Gastrocnemius medialis (tissue), 4 donors: ENCODE data around the gene SEC22C. TPM values are rescaled to one million over a fixed set of nuclear protein-coding genes. Genes with fewer than 3 reads are reported as not detected.

Experiments
- ATAC-seq, 2 donors: fragments of 150-250 bp; one replicate each; pipeline ENCODE4 v1.9.1; 2016
- DNase-seq, 2 donors: peaks; one replicate each; pipeline ENCODE4 v3.0.0-alpha.2; 2019
- H3K27ac ChIP-seq, 4 donors: fragments of 200-600 bp; sonication (generic); 1 replicate in 1 of 4; 2 replicates in 3 of 4; pipeline ENCODE4 v1.5.1; 2016 to 2018; ENCODE audit warnings: mild to moderate bottlenecking in 2 of 4, moderate library complexity in 1 of 4
- H3K27me3 ChIP-seq, 3 donors: fragments of 200-600 bp; sonication (generic) in 2 of 3; 1 replicate in 1 of 3; 2 replicates in 2 of 3; pipeline versions ENCODE4 v1.5.1 to v1.6.0; 2016 to 2019; ENCODE audit warnings: mild to moderate bottlenecking in 1 of 3, moderate library complexity in 1 of 3
- H3K36me3 ChIP-seq, 2 donors: fragments of 200-600 bp; sonication (generic) in 1 of 2; one replicate each; pipeline ENCODE4 v1.5.1; 2017 to 2018
- H3K4me1 ChIP-seq, 2 donors: fragments of 200-600 bp; sonication (generic) in 1 of 2; one replicate each; pipeline ENCODE4 v1.5.1; 2016 to 2017; ENCODE audit warnings: mild to moderate bottlenecking in 2 of 2
- H3K4me3 ChIP-seq, 4 donors: fragments of 200-600 bp; sonication (generic) in 3 of 4; 1 replicate in 1 of 4; 2 replicates in 3 of 4; pipeline ENCODE4 v1.5.1; 2016 to 2019; ENCODE audit warnings: mild to moderate bottlenecking in 2 of 4
- H3K9me3 ChIP-seq, 3 donors: fragments of 200-600 bp; sonication (generic) in 2 of 3; 1 replicate in 1 of 3; 2 replicates in 2 of 3; pipeline ENCODE4 v1.5.1; 2016 to 2019
- CTCF ChIP-seq, 5 experiments: fragments of 450-650 bp in 3 of 5; fragments of 200-600 bp in 2 of 5; sonication (generic) in 2 of 5; IDR thresholded peaks in 4 of 5; conservative IDR thresholded peaks in 1 of 5; 1 replicate in 4 of 5; 2 replicates in 1 of 5; pipeline ENCODE4 v1.5.1; 2016 to 2019; ENCODE audit warnings: antibody characterized with exemption in 5 of 5, mild to moderate bottlenecking in 3 of 5, moderate library complexity in 3 of 5
- POLR2A ChIP-seq, 2 donors: fragments of 450-650 bp; IDR thresholded peaks; one replicate each; pipeline ENCODE4 v1.6.1; 2017; ENCODE audit warnings: antibody characterized with exemption in 2 of 2, mild to moderate bottlenecking in 2 of 2, moderate library complexity in 2 of 2
- in situ Hi-C, 4 donors: fragments of 200-750 bp; cut with MboI; loops; one replicate each; pipeline versions ENCODE4 v1.15.0 to v1.8.0; 2017; ENCODE audit warnings: low sequenced_read_pairs in 4 of 4
- intact Hi-C: fragments of 100-400 bp; cut with DNase I; formaldehyde crosslinking; loops from one replicate; pipeline ENCODE4 v1.15.1; 2023; ENCODE audit warnings: low total_unique reads
- total RNA-seq, 4 donors: library from RNA; depleted of rRNA; stranded (reverse); fragments of >200 nt; gene quantifications; one replicate each; pipeline versions ENCODE4 v1.1.0 to v1.2.3, GENCODE V29; 2016

The SEC22C gene
- total RNA-seq, 4 donors from 2014 or later, result 35.5 to 54.6 (median 40.6) TPM

GRCh38 chr3:42595682-42596081 lies 13.9 kb upstream of the SEC22C start:
- ATAC-seq (no peak), DNase-seq (no peak)
- no peak overlapping the region for H3K4me3 ChIP-seq
- TF ChIP-seq CTCF (IDR thresholded peaks at IDR 0.05 in 4 of 5, conservative IDR thresholded peaks at IDR 0.05 in 1 of 5), result no peak
- TF ChIP-seq POLR2A (IDR thresholded peaks at IDR 0.05), result no peak
- intact Hi-C loops (no loop called here), in situ Hi-C loops (loop anchor here in 1 of 4 donors (25.0 kb wide), 1 partner anchor 142 kb away; no protein-coding TSS in a partner anchor)
- H3K4me1 ChIP-seq, result peaks cover 9 to 12% of the 10 kb centered on the region in 2 donors
- H3K27ac ChIP-seq, result no peak overlapping the region
- no peaks in the 10 kb centered on the region for H3K9me3 ChIP-seq
- peaks cover 0 to 16% of the 10 kb centered on the region in 2 donors for H3K36me3 ChIP-seq
- no peaks in the 10 kb centered on the region for H3K27me3 ChIP-seq

- Histone ChIP-seq H3K4me1 (peaks cover 11 to 16% of the 10 kb centered on the region in 2 donors), H3K27ac (no peak overlapping the region), H3K36me3 (peaks cover 0 to 16% of the 10 kb centered on the region in 2 donors), H3K4me3 (no peak overlapping the region), H3K9me3 (no peaks in the 10 kb centered on the region), H3K27me3 (no peaks in the 10 kb centered on the region)
- in situ Hi-C loops, result loop anchor here in 1 of 4 donors (25.0 kb wide), 1 partner anchor 144 kb away; no protein-coding TSS in a partner anchor
- DNase-seq, result no peak
- intact Hi-C loops, result loop anchor here (2.0 kb wide), 1 partner anchor 55 kb away; no protein-coding TSS in a partner anchor
- ATAC-seq, result no peak
- TF ChIP-seq POLR2A (IDR thresholded peaks at IDR 0.05), result no peak
- TF ChIP-seq CTCF (IDR thresholded peaks at IDR 0.05 in 4 of 5, conservative IDR thresholded peaks at IDR 0.05 in 1 of 5), result no peak
Measured at GRCh38 chr3:42593635-42594034, 11.9 kb upstream of the SEC22C start.

GRCh38 chr3:42591811-42592210 lies 10.0 kb upstream of the SEC22C start:
- Histone ChIP-seq H3K36me3 (peaks cover 0 to 16% of the 10 kb centered on the region in 2 donors), H3K9me3 (no peaks in the 10 kb centered on the region), H3K27ac (peak overlapping the region; percentile 85 to 92 (median 87)), H3K27me3 (no peaks in the 10 kb centered on the region), H3K4me3 (peak overlapping the region; percentile 68 to 92 (median 76)), H3K4me1 (peaks cover 11 to 16% of the 10 kb centered on the region in 2 donors)
- intact Hi-C loops (loop anchor here (2.0 kb wide), 1 partner anchor 57 kb away; no protein-coding TSS in a partner anchor), in situ Hi-C loops (loop anchor here in 1 of 4 donors (25.0 kb wide), 1 partner anchor 145 kb away; no protein-coding TSS in a partner anchor)
- TF ChIP-seq CTCF (IDR thresholded peaks at IDR 0.05 in 4 of 5, conservative IDR thresholded peaks at IDR 0.05 in 1 of 5) (no peak), POLR2A (IDR thresholded peaks at IDR 0.05) (no peak)
- ATAC-seq (no peak), DNase-seq (no peak)

GRCh38 chr3:42590989-42591756 lies 9.4 kb upstream of the SEC22C start:
- peak; percentile 4 to 5 for ATAC-seq
- Histone ChIP-seq H3K27ac (peak overlapping the region; percentile 85 to 92 (median 87)), H3K27me3 (no peaks in the 10 kb centered on the region), H3K4me1 (peaks cover 11 to 16% of the 10 kb centered on the region in 2 donors), H3K9me3 (no peaks in the 10 kb centered on the region), H3K36me3 (peaks cover 0 to 16% of the 10 kb centered on the region in 2 donors), H3K4me3 (peak overlapping the region; percentile 68 to 92 (median 76))
- DNase-seq, result no peak
- TF ChIP-seq POLR2A (IDR thresholded peaks at IDR 0.05), result no peak
- no peak for TF ChIP-seq CTCF (IDR thresholded peaks at IDR 0.05 in 4 of 5, conservative IDR thresholded peaks at IDR 0.05 in 1 of 5)
- intact Hi-C loops (no loop called here), in situ Hi-C loops (loop anchor here in 1 of 4 donors (25.0 kb wide), 1 partner anchor 146 kb away; no protein-coding TSS in a partner anchor)
